Astrocyte (in vitro differentiated cells and primary cell): ENCODE results near the gene CYBA.

Source experiments
- EZH2 ChIP-seq: IDR thresholded peaks from 2 replicates; pipeline ENCODE4 v1.6.1; 2012; ENCODE audit warnings: mild to moderate bottlenecking, low read length, inconsistent platforms; ENCODE audit not compliant: insufficient read depth
- TF ChIP-seq, protein P1 (sequence below): IDR thresholded peaks from 2 replicates; pipeline ENCODE4 v1.5.1; 2011; ENCODE audit warnings: low read depth, mild to moderate bottlenecking, inconsistent platforms, low read length, moderate library complexity; ENCODE audit not compliant: insufficient read depth

DNA sequence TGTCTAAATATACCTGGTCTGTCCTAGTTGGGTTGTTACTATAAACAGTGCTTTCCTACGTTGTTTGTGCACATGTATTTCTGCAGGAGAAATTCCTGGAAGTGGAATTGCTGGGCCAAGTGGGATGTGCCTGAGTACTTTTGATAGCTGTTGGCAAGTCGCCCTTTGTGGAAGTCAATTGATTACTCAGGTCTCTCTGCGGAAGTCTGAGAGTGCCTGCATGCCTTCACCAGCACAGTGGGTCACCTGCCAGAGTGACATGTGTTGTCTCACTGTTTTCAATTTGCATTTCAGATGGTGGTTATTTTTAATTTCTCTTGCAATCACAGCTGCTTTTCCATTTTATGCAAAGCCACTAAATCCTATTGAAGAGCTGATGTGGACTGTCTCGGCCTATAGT, 14.3 kb upstream of the CYBA start:
- TF ChIP-seq, protein P1, sequence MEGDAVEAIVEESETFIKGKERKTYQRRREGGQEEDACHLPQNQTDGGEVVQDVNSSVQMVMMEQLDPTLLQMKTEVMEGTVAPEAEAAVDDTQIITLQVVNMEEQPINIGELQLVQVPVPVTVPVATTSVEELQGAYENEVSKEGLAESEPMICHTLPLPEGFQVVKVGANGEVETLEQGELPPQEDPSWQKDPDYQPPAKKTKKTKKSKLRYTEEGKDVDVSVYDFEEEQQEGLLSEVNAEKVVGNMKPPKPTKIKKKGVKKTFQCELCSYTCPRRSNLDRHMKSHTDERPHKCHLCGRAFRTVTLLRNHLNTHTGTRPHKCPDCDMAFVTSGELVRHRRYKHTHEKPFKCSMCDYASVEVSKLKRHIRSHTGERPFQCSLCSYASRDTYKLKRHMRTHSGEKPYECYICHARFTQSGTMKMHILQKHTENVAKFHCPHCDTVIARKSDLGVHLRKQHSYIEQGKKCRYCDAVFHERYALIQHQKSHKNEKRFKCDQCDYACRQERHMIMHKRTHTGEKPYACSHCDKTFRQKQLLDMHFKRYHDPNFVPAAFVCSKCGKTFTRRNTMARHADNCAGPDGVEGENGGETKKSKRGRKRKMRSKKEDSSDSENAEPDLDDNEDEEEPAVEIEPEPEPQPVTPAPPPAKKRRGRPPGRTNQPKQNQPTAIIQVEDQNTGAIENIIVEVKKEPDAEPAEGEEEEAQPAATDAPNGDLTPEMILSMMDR = no peak
- no peak for TF ChIP-seq EZH2
